Right lobe of liver (tissue), 4 donors: ENCODE measurements around the gene RASAL1.

Experiments
- CTCF ChIP-seq, 4 donors: fragments of 200-600 bp in 3 of 4; fragments of 450-650 bp in 1 of 4; IDR thresholded peaks; one replicate each; pipeline versions ENCODE4 v1.5.1 to v1.8.0; 2016 to 2022; ENCODE audit warnings: antibody characterized with exemption in 4 of 4, mild to moderate bottlenecking in 2 of 4
- POLR2A ChIP-seq: fragments of 450-650 bp; IDR thresholded peaks from one replicate; pipeline ENCODE4 v1.6.1; 2017; ENCODE audit warnings: antibody characterized with exemption, mild to moderate bottlenecking
- donor health status: DM: no; HTN: no; CAD: no.
- donor health status: DM: no; HTN: no; CAD: no.
- donor health status: DM: no; HTN: yes; CAD: no.

GRCh38 chr12:113155060-113155459, 19.5 kb upstream of the RASAL1 start:
- TF ChIP-seq CTCF (IDR thresholded peaks at IDR 0.05) (no peak), POLR2A (no peak)
